Nucleus accumbens (tissue), 56 donors: ENCODE results near the gene BANP.
A peak's percentile ranks its signal among the peaks of the same experiment; 100 is the strongest.
"Not testable (repeated sequence)": the region's sequence is repeated elsewhere in the genome, so short reads cannot be mapped to it uniquely, and the experiment has no call there.

Source experiments
- DNase-seq, 56 donors: peaks; one replicate each; lab custom pipeline; 2025; lab: John Stamatoyannopoulos, UW

Gene BANP

DNA sequence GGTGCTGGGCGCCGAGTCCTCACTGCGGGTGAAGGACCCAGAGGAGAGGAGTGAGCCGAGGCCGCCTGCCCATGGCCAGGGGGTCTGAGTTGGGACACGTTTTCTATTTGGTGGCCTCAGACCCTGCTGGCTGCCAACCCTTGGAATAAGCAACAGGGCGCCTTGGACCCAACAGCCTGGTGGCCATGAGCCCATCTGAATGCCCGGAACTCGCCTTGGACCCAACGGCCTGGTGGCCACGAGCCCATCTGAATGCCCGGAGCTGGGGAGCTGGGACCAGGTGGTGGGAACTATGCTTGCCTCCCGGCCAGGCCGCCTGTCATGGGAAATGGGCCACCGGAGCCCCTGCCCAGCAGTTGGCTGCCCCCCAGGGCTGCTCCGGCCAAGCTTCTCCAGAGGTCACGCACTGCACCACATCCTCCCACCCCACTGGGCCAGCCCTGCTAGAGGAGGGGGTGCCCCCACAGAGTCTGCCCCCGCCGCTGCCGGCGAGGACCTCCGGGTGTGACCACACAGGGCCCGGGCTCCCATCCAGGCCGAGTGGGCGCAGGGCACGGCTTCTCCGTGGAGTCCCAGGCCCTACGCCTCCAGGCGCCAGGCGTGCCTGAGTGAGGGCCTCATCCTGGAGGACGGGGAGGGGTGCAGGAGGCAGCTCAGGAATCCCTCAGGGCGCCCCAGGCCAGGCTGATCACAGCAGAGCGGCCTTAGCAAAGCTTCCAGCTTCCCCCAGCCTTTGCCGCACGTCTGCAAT is 140.2 kb downstream of the BANP start:
- DNase-seq, result peak in 12 of 56 donors; percentile 6 to 63 (median 22)

- DNase-seq, result not testable (repeated sequence)
Observed at GRCh38 chr16:88091972-88092302, 140.7 kb downstream of the BANP start.

GRCh38 chr16:88092791-88093555 is 141.7 kb downstream of the BANP start:
- not testable (repeated sequence) for DNase-seq

- DNase-seq, result not testable (repeated sequence)
Observed at GRCh38 chr16:88093556-88094252, 142.5 kb downstream of the BANP start.

DNA sequence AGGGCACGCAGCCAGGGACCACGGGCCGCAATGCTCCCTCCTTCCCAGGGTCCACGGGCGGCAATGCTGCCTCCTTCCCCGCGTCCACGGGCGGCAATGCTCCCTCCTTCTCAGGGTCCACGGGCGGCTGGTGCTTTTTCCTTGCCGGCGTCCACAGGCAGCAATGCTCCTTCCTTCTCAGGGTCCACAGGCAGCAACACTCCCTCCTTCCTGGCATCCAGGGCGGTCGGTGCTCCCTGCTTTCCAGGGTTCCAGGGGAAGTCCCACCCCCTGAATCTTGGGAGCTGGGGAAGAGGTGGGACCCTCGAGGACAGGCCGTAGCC is 143.0 kb downstream of the BANP start:
- not testable (repeated sequence) for DNase-seq

GRCh38 chr16:88094900-88095299 is 143.7 kb downstream of the BANP start:
- DNase-seq, result not testable (repeated sequence)

- not testable (repeated sequence) for DNase-seq
Observed at GRCh38 chr16:88096659-88097058, 145.4 kb downstream of the BANP start.

DNA sequence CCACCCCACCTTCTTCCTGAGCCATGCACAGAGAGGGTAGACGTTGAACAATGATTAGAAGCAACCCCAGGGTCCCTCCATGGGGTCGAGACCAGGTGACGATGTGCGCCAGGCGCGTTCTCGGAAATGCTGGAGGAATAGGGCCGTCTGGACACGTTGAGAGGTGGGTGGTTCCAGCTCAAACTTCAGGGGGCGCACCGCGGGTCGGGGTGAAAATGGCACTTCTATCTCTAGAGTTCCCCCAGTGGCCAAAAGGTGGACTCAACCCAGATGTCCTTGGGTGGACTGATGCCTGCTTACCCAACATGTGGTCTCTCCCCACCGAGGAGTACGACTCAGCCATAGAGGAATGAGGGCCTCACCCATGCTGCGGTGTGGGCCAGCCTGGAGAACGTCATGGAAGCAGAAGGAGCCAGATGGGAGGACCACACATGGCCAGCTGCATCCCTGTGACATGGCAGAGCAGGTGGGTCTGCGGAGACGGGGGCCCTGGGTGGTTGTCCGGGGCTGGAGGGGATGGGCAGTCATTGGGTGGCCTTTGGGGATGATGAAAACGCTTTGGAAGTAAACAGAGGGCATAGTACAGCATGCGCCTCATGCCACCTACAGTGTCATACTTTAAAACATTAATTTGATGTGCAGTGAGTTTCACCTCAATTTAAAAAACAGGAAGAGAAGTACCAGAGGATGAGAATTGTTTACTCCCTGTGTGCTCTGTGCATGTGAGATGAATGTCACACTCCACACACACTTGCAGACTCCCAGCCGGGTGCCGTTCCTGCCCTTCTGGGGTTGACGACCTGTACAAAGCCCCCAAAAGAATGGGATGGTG is 147.7 kb downstream of the BANP start:
- not testable (repeated sequence) for DNase-seq

DNA sequence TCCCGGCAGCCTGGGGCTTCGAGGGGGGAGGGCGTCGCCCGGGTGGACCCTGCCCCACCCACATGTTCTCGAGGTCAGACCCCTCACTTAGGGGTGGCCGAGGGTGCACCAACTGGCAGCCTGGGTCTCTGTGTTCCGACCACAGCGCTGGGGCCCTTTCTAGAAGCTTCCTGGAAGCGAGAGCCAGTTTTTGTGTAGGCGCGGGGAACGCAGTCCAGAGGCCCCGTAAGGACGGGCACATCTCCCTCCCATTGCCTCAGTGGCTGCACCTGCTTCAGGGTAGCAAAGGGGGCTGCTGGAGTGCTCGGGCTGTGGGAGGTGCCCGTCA is 148.3 kb downstream of the BANP start:
- DNase-seq, result no peak

DNA sequence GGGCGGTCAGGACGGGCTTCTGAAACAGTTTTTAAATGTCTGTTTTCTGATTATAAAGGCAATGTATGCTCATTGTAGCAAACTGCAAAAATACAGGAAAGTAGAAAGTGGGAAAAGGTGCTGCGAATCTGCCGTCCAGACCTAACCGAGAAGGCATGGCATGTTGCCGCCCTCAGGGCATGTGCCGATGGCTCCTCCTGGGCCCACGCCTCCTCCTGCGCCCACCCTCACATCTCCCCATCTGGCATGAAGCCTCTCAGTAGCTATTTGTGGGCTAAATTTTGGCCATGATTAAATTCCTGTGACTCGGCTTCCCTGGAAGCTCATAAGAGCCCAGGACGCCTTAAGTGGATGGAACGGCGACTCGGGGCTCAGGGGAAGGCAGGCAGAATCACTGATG is 148.7 kb downstream of the BANP start:
- DNase-seq, result not testable (repeated sequence)

GRCh38 chr16:88100801-88101622 is 149.8 kb downstream of the BANP start:
- not testable (repeated sequence) for DNase-seq

DNA sequence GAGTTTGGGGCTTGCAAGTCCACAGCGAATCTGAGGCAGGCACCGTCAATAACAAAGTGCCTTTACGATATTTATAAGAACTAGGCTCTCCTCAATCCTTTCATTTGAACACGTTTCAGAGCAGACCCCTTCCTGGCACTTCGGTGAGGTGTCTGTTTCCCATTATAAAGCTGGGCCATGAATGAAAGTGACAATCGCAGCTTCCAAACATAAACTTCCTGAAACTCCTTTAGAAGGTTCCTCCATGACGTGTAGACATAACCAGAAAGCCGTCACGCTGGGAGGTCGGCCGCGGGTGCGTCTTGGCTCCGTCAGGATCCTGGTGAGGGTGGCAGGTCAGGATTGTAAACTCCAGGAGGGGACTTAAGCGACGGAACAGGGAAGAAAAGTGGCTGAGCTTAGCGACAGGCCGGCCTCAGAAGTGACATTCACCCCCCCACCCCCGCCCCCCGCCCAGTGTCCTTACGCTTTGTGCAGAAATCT is 150.4 kb downstream of the BANP start:
- not testable (repeated sequence) for DNase-seq

GRCh38 chr16:88102597-88102996 is 151.4 kb downstream of the BANP start:
- no peak for DNase-seq

DNA sequence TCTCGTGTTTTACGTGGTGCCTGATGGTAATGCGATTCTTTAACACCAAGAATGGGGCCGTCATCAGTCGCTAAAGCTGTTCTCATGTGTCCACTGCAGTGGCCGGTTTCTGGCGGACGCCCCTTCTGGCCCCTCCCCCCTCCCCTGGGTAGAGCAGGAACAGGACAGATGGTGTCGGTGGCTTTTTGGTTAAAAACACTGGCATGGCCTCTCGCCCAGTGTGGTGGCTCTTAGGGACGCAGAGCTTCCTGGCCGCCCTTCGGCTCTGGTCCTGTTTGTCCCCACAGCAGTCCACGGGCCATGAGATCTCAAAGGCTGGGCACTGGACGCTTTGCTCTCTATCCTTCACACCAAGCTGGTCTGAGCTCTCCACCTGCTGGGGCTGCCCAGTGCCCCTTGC is 151.8 kb downstream of the BANP start:
- DNase-seq, result no peak

GRCh38 chr16:88103581-88104188 is 152.5 kb downstream of the BANP start:
- DNase-seq, result no peak

GRCh38 chr16:88104363-88104762 is 153.1 kb downstream of the BANP start:
- not testable (repeated sequence) for DNase-seq

DNA sequence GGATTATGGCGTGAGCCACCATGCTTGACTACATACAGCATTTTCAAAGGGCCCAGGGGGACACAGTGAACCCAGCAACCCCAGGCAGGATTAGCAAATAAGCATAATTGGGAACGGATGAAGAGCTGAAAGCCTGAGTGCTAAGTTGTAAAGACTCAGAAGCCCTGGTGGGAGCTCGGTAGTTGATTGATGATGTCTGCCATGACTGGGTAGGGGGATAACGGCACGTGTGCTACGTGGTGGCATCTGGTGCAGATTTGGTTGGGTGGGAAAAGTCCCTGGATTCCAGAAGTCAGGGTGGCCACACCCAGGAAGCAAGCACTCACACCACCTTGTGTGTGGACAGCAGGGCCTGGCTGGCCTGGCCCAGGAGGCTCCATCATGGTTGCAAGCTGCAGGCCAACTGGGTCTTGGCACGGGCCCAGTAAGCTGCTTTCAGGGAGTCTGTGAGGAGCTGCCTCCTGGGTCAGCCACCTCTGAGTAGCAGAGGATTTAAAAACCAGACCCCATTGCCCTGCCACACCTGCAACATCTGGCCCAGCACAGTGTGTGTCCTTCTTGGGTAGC is 154.4 kb downstream of the BANP start:
- not testable (repeated sequence) for DNase-seq

GRCh38 chr16:88106566-88106965 is 155.3 kb downstream of the BANP start:
- not testable (repeated sequence) for DNase-seq

DNA sequence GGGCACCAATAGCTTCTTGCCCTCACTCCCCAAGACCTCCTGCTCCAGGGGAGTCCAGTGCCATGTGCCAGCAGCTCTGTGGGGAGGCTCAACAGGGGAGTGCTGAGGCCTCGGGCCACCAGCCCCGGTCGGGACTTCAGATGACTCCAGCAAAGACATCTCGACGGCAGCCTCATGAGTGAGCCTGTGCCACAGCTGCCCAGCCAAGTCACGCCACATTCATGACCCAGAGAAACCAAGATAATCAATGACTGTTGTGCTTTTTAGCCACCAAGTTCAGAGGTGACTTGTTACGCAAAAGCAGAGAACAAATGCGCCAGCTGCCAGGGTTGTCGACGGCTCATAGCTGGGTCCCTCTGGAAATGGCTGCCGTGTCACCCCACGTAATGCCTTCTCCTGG is 157.5 kb downstream of the BANP start:
- no peak for DNase-seq
